Activated CD4-positive, alpha-beta T cell treated with anti-CD3 and anti-CD28 coated beads, Interleukin-2, amount 50 U/mL, for 24 hours (primary cell): Measurements from ENCODE around the gene SEC14L5.

Experiments
- DNase-seq, 2 donors: peaks; one replicate each; pipeline ENCODE4 v3.0.0-alpha.2; 2020; ENCODE audit warnings: low read depth in 1 of 2, low spot score in 1 of 2

The SEC14L5 gene

GRCh38 chr16:5062790-5063765 lies 104.9 kb downstream of the SEC14L5 start:
- no peak for DNase-seq

GRCh38 chr16:5064915-5065314 lies 106.8 kb downstream of the SEC14L5 start:
- DNase-seq = no peak

- DNase-seq = no peak
Measured at GRCh38 chr16:5065326-5065725, 107.2 kb downstream of the SEC14L5 start.

- no peak for DNase-seq
Measured at GRCh38 chr16:5065813-5066212, 107.7 kb downstream of the SEC14L5 start, which contains the start of gene C16orf89. TSS of gene C16orf89 (minus strand) at chr16:5065956. CDS start at chr16:5065908, 48 bp downstream.

GRCh38 chr16:5066511-5066910 lies 108.4 kb downstream of the SEC14L5 start:
- DNase-seq = no peak
